GM23248 (cell line): ENCODE measurements around the gene IPO13. TPM values are rescaled to one million over a fixed set of nuclear protein-coding genes. Genes with fewer than 3 reads are reported as not detected.

Experiments
- DNase-seq: peaks from one replicate; pipeline ENCODE4 v3.0.0-alpha.2; 2015
- H2AFZ ChIP-seq: fragments of 200-600 bp; sonication (generic); 2 replicates; pipeline ENCODE4 v1.6.1; 2016; ENCODE audit warnings: antibody characterized with exemption
- H3F3A ChIP-seq: fragments of 200-600 bp; sonication (generic); 2 replicates; pipeline ENCODE4 v1.6.1; 2016; ENCODE audit warnings: mild to moderate bottlenecking, antibody characterized with exemption, mixed run types; ENCODE audit not compliant: insufficient read depth
- H3K27ac ChIP-seq: fragments of 200-600 bp; sonication (generic); 2 replicates; pipeline ENCODE4 v1.5.1; 2016; ENCODE audit warnings: mild to moderate bottlenecking
- H3K27me3 ChIP-seq: fragments of 200-600 bp; sonication (generic); replicated peaks from 2 replicates; pipeline ENCODE4 v1.6.1; 2016; ENCODE audit warnings: mild to moderate bottlenecking; ENCODE audit not compliant: insufficient read depth
- H3K36me3 ChIP-seq: fragments of 200-600 bp; sonication (generic); 2 replicates; pipeline ENCODE4 v1.6.1; 2016; ENCODE audit warnings: low read depth, mild to moderate bottlenecking
- H3K4me1 ChIP-seq: fragments of 200-600 bp; sonication (generic); 2 replicates; pipeline ENCODE4 v1.6.1; 2016; ENCODE audit warnings: mild to moderate bottlenecking; ENCODE audit not compliant: insufficient read depth
- H3K4me2 ChIP-seq: fragments of 200-600 bp; sonication (generic); one replicate; pipeline ENCODE4 v1.6.1; 2016; ENCODE audit warnings: mild to moderate bottlenecking; ENCODE audit not compliant: unreplicated experiment
- H3K4me3 ChIP-seq: fragments of 200-600 bp; sonication (generic); 2 replicates; pipeline ENCODE4 v1.5.1; 2016; ENCODE audit warnings: mild to moderate bottlenecking
- H3K79me2 ChIP-seq: fragments of 200-600 bp; sonication (generic); 2 replicates; pipeline ENCODE4 v1.6.1; 2016; ENCODE audit warnings: mild to moderate bottlenecking; ENCODE audit not compliant: insufficient read depth
- H3K9ac ChIP-seq: fragments of 200-600 bp; sonication (generic); 2 replicates; pipeline ENCODE4 v1.6.1; 2016; ENCODE audit warnings: mild to moderate bottlenecking
- H3K9me2 ChIP-seq: fragments of 200-600 bp; sonication (generic); 2 replicates; pipeline ENCODE4 v1.6.1; 2016; ENCODE audit warnings: mixed run types, mild to moderate bottlenecking, moderate library complexity; ENCODE audit not compliant: insufficient read depth
- H3K9me3 ChIP-seq: fragments of 200-600 bp; sonication (generic); one replicate; pipeline ENCODE4 v1.6.1; 2017; ENCODE audit warnings: low read depth
- H4K20me1 ChIP-seq: fragments of 200-600 bp; sonication (generic); 2 replicates; pipeline ENCODE4 v1.6.0; 2016; ENCODE audit not compliant: insufficient read depth
- EZH2 ChIP-seq: fragments of 200-600 bp; sonication (generic); IDR thresholded peaks from 2 replicates; pipeline ENCODE4 v1.6.1; 2018; ENCODE audit warnings: antibody characterized with exemption, mild to moderate bottlenecking; ENCODE audit not compliant: insufficient read depth, poor library complexity, severe bottlenecking
- EZH2phosphoT487 ChIP-seq: fragments of 200-600 bp; sonication (generic); IDR thresholded peaks from 2 replicates; pipeline ENCODE4 v1.6.1; 2018; ENCODE audit warnings: antibody characterized with exemption, moderate library complexity, mild to moderate bottlenecking, low read depth; ENCODE audit not compliant: insufficient read depth
- WGBS, 2 experiments: methylation state at CpG; one replicate each; pipeline ENCODE4 v1.1.6; 2015 to 2017; ENCODE audit warnings: low lambda C conversion rate in 2 of 2, low coverage in 1 of 2; ENCODE audit errors: missing lambda C conversion rate in 2 of 2; 5-methylcytosine and 5-hydroxymethylcytosine counted together
- in situ Hi-C: fragments of 300-500 bp; cut with MboI; formaldehyde crosslinking; loops from 2 replicates; pipeline ENCODE4 v1.15.0; 2020
- polyA plus RNA-seq: library from polyadenylated mRNA; unstranded; fragments of >200 nt; fragmentation: Nextera tagmentation; extraction: Ambion mirVana; gene quantifications from 2 replicates; pipeline ENCODE4 v1.2.1, GENCODE V29; 2016
- total RNA-seq: library from RNA; depleted of rRNA; stranded (reverse); fragments of >200 nt; shearing (Covaris generic); gene quantifications from 2 replicates; pipeline ENCODE4 v1.2.3, GENCODE V29; 2014; rRNA removed

Gene IPO13, protein sequence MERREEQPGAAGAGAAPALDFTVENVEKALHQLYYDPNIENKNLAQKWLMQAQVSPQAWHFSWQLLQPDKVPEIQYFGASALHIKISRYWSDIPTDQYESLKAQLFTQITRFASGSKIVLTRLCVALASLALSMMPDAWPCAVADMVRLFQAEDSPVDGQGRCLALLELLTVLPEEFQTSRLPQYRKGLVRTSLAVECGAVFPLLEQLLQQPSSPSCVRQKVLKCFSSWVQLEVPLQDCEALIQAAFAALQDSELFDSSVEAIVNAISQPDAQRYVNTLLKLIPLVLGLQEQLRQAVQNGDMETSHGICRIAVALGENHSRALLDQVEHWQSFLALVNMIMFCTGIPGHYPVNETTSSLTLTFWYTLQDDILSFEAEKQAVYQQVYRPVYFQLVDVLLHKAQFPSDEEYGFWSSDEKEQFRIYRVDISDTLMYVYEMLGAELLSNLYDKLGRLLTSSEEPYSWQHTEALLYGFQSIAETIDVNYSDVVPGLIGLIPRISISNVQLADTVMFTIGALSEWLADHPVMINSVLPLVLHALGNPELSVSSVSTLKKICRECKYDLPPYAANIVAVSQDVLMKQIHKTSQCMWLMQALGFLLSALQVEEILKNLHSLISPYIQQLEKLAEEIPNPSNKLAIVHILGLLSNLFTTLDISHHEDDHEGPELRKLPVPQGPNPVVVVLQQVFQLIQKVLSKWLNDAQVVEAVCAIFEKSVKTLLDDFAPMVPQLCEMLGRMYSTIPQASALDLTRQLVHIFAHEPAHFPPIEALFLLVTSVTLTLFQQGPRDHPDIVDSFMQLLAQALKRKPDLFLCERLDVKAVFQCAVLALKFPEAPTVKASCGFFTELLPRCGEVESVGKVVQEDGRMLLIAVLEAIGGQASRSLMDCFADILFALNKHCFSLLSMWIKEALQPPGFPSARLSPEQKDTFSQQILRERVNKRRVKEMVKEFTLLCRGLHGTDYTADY
- total RNA-seq = 29.4 and 35.8 TPM in 2 replicates
- 17.1 and 21.0 TPM in 2 replicates for polyA plus RNA-seq

DNA sequence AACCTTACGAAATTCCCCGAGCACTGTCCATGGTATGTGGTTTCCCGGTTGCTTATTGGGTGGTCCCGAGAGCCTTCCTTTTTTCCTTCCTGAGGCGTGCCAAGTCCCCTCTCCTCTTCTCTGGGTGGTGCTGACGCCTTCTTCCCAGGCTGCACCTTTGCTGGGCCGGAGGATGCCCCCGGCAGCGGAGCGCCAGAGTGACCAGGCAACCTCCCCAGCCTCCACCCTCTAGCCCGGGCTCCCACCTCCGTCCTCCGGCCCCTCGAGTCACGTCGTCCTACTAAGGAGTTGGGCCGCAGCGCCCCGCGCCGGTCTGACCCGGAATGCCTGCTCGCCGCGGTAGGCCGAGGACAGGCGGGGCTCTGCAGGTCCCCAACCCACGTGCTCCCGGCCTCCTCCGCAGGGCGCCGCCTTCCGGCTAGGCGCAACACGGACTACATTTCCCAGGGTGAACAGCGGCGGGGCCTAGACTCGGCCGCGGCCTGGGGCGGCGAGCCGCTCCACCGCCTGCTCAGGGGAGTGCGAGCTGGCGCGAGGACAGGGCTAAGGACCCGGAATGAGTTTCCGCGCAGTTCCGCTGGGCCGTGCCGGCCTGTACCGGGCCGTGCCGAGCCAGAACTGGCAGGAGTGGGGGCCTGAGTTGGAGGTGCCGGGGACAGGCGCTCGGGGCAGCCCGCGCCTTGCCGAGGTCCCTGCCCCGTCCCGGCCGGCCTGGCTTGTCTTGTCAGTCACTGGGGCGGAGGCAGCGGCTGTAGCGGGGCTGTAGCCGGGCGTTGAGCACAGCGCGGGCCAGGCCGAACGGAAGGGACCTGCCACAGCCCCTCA is at the start of gene IPO13:
IPO13 (plus strand) TSS at position 715 of the 825 bp plus-strand sequence. CDS start 651 bp downstream, outside the sequence.
- peak within 1 kb of the TSS; percentile 86 for H3K9ac ChIP-seq

DNA sequence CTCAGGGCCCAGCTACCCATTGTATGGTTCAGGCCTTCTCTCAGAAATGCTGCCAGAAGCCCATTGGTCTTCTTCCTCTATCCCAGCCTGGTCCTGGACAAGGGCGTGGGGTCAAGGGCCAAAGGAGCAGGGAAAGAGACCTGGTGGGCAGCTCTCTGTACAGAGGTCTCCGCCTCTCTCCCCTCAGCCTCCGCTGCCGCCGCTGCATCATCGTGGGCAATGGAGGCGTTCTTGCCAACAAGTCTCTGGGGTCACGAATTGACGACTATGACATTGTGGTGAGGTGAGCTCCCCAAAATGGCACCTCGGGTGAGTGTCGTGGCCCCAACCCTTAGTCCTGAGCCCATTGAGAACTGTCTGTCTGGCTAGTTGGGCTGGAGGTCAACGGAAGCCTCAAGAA is 47.8 kb upstream of the IPO13 start:
- H3K36me3 ChIP-seq = no peaks in the 10 kb centered on the region; the same call in 1 of the 2 replicates
- no peak overlapping the region for H3K4me2 ChIP-seq
- TF ChIP-seq EZH2phosphoT487 (no peak), EZH2 (no peak)
- no peaks in the 10 kb centered on the region for H3K27me3 ChIP-seq
- H2AFZ ChIP-seq = no peak overlapping the region
- H3K4me3 ChIP-seq = no peak overlapping the region
- no peaks in the 10 kb centered on the region for H3K9me2 ChIP-seq
- no peaks in the 10 kb centered on the region for H3K4me1 ChIP-seq
- no peak overlapping the region for H3K27ac ChIP-seq
- H4K20me1 ChIP-seq = no peaks in the 10 kb centered on the region
- in situ Hi-C loops = no loop called here
- H3F3A ChIP-seq = no peaks in the 10 kb centered on the region
- H3K79me2 ChIP-seq = no peaks in the 10 kb centered on the region
- 98% methylated on average over 12 of the region's 12 CpGs for WGBS, 2 experiments
- no peaks in the 10 kb centered on the region for H3K9me3 ChIP-seq
- no peak overlapping the region for H3K9ac ChIP-seq
- no peak for DNase-seq

More for the DNA sequence above, at the start of gene IPO13:
- no peaks in the 10 kb centered on the region for H3K27me3 ChIP-seq
- peak within 1 kb of the TSS; percentile 74 for H3K4me2 ChIP-seq
- 0 out of 2 replicates have a peak, but pooled peaks cover 5% of the 10 kb centered on the region for H3F3A ChIP-seq
- TF ChIP-seq EZH2 = no peak
- TF ChIP-seq EZH2phosphoT487 = no peak
- H3K9me3 ChIP-seq = no peaks in the 10 kb centered on the region
- H3K79me2 ChIP-seq = peaks cover 35% of the 10 kb centered on the region
- no peaks in the 10 kb centered on the region for H3K36me3 ChIP-seq
- H3K9me2 ChIP-seq = no peaks in the 10 kb centered on the region
- in situ Hi-C loops = loop anchor here (25.0 kb wide), 2 partner anchors 409 to 709 kb away; partner anchors contain the start of gene PTPRF
- peak within 1 kb of the TSS; percentile 76 for H3K27ac ChIP-seq
- peak within 1 kb of the TSS; percentile 92 for H3K4me3 ChIP-seq
- peak; percentile 98 for DNase-seq
- peaks cover 15% of the 10 kb centered on the region for H3K4me1 ChIP-seq
- WGBS, 2 experiments = 1% methylated on average over 53 to 58 of the region's 74 CpGs
- no peaks in the 10 kb centered on the region for H4K20me1 ChIP-seq
- peak within 1 kb of the TSS; percentile 92 for H2AFZ ChIP-seq

DNA sequence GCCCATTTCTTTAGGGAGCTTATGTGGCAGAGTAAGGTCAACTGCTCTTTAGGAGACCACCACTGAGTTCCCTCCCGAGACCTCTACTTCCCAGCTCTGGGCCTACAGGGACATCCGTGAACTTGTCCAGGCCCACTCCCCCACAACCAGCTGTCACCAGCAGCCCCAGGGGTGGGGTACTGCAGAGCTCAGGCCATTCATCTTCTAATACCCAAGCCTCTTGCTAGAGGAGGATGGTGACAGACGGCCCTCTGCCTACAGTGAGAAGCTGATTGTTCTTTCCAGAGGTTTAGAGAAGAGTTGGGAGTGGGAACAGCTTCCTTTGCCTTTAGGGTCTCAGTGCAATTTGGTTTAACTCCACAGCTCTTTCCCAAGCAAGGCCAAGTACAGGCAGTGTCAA is 46.4 kb upstream of the IPO13 start:
- H3K79me2 ChIP-seq = no peaks in the 10 kb centered on the region
- H4K20me1 ChIP-seq = no peaks in the 10 kb centered on the region
- WGBS, 2 experiments = 82 to 85% methylated on average over 3 of the region's 3 CpGs
- no peak overlapping the region for H2AFZ ChIP-seq
- H3K4me1 ChIP-seq = no peaks in the 10 kb centered on the region
- H3F3A ChIP-seq = no peaks in the 10 kb centered on the region
- H3K4me2 ChIP-seq = no peak overlapping the region
- H3K27ac ChIP-seq = no peak overlapping the region
- TF ChIP-seq EZH2 (no peak), EZH2phosphoT487 (no peak)
- no peak for DNase-seq
- H3K4me3 ChIP-seq = no peak overlapping the region
- in situ Hi-C loops = no loop called here
- H3K9ac ChIP-seq = no peak overlapping the region
- H3K27me3 ChIP-seq = no peaks in the 10 kb centered on the region
- no peaks in the 10 kb centered on the region for H3K9me3 ChIP-seq
- H3K9me2 ChIP-seq = no peaks in the 10 kb centered on the region
- no peaks in the 10 kb centered on the region; the same call in 1 of the 2 replicates for H3K36me3 ChIP-seq
